Iris pigment epithelial cell (primary cell): ENCODE measurements around the gene GNAZ.
"Not testable (repeated sequence)": the region's sequence is repeated elsewhere in the genome, so short reads cannot be mapped to it uniquely, and the experiment has no call there.

Experiments
- DNase-seq: peaks from one replicate; pipeline ENCODE4 v3.0.0-alpha.2; 2011; ENCODE audit warnings: low read depth

The GNAZ gene

DNA sequence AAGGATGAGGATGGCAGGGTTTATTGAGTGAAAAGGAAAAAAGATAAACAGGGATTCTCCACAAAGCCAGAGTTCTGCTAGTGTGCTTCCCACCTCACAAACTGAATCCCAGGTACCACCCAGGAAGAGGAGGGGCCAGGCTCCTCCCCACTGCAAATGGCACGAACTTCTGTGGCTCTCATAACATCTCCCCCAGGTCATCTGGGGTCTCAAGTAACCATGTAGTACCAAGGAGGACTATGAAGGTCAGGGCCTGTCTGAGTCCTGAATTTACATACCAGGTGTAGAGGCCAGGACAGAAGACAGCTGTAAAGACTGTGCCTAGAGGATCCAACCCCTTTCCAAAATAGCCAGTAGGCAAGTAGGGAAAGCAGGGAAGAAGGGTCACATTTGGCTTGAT is 25.7 kb upstream of the GNAZ start:
- no peak for DNase-seq

DNA sequence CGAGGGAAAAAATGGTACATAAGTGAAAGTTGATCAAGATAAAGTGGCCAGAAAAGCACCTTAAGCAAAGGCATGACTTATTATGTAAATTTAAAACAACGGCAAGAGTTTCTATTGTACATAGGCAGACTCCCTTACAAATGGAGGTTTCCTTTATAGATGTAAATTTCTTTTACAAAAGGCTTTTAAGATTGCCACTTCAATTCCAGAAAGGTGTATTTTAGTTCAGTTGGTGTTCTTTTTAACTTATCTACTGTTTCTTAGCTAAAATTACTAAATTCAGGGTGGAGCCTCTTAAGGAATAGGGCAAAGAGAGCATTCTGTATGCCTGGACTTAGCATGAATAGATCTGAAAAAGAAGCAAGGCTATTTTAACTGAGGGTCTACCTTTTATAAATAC is 24.9 kb upstream of the GNAZ start:
- no peak for DNase-seq

- no peak for DNase-seq
Observed at GRCh38 chr22:23047265-23047664, 23.1 kb upstream of the GNAZ start.

DNA sequence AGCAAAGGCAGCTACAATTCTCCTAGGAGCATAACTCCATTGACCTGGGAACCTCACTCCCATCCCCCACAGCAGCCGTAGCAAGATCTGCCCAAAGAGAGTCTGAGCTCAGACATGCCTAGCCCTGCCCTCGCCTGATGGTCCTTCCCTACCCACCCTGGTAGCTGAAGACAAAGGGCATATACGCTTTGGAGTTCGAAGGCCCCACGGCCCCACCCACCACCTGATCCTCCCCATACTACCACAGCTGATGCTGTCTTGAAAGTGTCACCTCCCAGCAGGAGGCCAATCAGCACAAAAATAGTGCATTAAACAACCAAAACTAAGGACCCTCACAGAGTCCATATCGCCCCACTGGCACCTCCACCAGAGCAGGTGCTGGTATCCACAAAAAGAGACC is 22.6 kb upstream of the GNAZ start:
- no peak for DNase-seq

GRCh38 chr22:23050546-23050945 is 19.8 kb upstream of the GNAZ start:
- DNase-seq, result not testable (repeated sequence)

DNA sequence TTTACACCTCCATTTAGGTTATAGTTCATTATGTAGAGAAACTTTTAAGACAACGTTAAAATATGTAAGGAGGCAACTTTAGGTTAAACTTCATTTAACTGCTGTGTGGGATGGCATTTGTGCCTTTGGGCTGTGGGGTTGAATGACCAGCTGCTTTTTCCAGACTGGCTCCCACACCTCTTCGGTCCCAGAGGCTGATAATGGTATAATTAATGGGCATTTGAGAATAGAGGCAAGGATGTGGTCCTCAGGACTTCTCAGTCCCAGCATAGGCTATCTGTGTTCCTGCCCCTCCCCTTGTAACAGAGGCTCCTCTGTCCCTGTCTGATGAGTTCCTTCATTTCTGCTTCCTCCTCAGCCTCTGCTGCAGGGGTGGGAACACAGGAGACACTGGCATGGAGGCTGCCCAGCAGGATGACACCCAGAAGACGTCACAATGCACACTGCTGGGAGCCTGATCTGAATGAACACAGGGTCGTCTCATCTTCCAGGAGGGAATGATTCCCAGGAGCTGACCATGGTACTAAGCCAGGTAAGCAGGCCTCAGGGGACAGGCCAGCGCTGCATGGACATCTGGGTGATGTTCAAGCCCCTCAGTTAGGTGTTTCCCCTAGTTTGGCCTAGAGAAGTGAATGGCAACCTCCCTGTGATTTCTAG is 17.1 kb upstream of the GNAZ start:
- DNase-seq, result no peak

- DNase-seq, result no peak
Observed at GRCh38 chr22:23053912-23054530, 16.3 kb upstream of the GNAZ start.

- DNase-seq, result no peak
Observed at GRCh38 chr22:23054531-23055257, 15.6 kb upstream of the GNAZ start.

DNA sequence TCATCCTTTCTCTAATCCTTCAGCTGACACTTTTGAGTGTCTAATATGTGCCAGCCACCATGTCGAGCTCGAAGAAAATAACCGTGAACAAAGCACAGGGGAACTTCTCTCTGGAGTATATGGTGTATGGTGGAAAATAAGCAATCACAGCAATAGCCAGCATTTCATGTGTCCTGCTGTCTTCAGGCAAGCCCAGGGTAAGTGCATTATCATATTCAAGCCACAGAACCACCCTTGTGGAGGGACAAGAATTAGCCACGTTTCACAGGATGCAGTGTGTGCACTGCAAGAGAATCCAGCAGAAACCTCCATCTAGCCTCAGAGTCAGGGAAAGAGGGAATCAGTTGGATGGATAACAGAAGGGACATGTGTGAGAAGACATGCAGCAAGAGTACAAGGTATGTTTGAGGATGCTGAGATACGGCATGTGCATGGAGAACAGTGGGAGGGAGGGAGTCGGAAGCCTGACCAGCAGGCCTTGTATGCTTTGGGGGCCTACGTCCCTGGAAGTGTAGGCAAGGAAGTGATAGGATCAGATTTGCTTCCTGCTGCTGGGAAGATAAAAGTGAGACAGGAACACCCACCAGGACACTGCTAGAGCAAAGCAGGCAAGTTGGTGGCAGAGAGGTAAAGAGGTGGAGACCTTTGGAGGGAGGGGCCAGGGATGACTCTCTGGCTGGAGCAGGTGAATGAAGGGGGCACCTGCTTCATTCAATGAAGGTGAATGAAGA is 14.7 kb upstream of the GNAZ start:
- no peak for DNase-seq

DNA sequence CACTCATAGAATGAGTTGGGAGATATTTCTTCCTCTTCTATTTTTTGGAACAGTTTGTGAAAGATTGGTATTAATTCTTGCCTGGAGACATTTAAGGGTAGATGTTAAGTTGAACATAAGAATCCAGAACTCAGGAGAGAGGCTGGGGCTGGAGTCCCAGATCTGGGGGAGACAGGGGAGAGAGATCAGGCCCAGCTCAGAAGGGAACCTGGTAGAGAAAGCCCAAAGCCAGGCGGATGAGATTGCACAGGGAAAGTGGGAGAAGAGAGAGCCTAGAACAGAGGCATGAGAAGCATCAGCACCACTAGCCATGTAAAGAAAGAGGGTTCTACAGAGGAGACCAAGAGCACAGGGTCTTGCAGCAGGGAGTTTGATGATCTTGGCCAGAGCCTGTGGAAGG is 13.0 kb upstream of the GNAZ start:
- DNase-seq, result no peak

- no peak for DNase-seq
Observed at GRCh38 chr22:23058063-23058462, 12.3 kb upstream of the GNAZ start.

DNA sequence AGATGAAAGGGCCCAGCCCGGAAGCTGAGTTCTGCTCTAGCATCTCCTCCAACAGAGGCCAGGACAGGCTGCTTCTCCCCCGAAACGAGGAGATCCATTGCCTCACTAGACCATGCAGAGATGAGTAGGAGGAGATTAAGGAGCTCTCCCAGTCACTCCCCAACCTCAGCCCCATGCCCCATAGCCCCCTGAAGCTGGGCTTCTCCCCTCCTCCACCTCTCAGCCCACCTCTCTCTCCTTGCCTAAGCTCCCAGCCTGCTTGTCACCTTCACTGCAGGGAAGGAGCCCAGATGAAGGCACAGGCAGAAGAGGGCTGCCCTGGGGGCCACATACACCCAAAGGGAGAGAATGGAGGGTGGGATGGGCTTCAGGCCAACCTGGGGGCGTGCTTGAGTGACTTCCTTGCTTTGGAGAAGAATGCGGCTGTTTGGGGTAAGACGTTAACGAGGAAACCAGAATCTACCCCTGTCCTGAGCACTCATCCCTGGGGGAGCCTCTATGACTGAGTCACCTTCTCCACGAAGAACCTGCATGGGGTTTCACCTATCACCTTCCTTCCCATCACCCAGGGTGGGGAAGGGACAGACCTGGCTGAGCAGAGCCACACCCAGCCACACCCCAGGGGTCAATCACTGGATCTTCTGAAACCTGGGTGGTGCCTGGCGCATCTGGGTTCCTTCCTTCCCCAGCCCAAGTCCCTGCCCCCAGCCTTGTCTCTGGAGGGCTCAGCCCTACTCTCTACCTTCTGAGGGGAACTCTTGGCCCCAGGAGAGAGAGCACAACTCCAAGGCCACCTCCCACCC is 11.6 kb upstream of the GNAZ start:
- no peak for DNase-seq

DNA sequence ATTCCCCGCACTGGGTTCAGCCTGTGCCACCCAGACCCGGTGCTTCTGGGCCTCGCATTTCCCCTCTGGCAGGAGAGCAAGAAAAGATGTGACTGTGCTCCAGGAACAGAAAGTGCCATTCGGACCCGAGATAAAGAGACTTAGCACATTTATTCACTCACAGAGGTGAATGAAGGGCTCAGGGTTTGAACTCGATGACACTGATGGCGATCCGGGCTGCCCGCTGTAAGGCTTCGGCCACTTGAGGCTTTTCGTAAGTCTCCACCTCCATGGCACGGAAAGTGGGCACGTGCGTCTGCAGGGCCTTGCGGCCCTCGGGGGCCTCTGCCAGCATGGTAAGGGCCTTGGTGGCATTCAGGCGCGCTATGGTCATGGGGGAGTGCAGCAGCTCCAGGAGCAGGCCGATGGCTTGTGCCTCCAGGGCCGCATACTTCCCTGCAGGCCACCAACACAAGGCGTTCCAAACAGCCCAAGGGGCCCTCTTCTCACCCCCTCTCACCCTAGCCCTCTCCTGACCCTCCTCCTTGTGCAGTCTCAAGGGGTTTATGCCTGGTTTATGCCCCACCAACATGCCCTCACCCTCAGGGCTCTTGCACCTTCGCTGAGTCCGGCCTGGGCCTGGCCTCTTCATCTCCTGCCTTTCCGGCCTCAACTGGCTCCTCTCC is 10.9 kb upstream of the GNAZ start:
- no peak for DNase-seq

DNA sequence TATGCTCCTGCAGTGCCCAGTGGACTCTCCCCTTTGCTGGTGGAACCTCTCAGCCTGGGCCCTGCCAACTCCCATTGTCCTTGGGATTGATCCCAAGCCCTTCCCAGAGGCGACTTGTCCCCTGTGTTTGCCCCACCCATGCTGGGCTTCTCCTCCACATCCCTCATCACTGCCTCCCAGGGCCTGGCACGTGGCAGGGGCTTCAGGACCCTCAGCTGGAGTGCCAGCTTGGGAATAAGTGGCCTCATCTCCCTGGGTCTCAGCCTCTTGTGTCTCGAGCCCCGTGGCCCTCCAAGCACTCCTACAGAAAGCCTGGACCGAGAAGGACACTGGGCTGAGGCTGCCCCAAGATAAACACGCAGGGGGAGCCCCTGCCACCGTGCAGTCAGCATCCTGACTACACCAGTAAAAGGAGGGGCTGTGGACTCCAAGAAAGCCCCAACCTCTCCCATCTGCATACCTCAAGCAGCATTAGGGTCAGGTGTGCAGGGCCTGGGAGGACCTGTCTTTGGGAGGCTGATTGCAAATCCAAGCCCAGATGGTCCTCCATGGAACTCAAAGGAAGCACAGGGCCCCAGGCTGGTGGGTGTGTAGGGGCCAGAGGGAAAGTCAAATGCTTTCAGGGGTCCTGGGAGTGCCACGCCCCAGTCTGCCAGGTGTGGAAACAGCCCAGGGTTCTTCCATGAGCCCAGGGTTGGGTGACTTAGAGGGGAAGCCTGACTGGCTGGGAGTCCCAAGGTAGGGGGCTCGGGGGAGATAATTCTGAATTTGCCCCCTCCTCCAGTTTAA is 9.5 kb upstream of the GNAZ start:
- DNase-seq, result no peak

DNA sequence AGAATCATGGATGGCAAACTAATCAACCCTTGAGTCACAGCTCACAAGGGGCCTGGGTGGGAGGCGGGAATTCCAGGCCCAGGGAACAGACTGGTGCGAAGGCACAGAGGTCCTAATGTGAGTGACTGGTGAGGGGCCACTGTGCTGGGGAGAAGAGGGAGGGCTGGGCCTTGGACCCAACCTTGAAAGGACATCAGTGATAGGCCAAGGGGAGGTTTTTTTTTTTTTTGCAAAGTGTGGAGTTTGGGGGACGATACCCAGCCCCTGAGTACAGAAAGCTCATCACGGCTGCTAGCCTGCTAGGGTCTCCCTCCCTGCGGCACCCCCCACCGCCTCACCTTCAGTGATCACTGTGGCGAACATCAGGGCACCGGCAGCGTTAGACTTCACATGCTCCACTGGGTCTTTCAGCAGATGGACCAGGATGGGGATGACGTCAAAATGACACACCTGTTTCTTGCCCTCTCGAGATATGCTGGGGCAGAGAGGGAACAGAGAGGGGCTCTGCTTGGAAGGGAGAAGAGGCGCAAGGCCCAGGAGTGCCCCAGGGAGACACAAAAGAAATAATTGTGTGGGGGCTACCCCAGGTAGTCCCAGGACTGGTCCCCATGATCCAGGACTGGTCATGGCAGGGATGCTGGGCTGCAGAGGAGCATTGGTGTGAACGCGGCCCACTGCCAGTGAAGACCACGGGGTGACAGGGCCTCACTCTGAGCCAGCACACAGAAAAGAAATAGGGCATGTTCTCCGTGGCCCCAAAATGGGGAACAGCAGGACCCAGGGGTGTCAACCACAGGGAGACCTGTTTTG is 8.6 kb upstream of the GNAZ start:
- no peak for DNase-seq

GRCh38 chr22:23062616-23063538 is 7.4 kb upstream of the GNAZ start:
- DNase-seq, result no peak

- DNase-seq, result no peak
Observed at GRCh38 chr22:23063539-23064380, 6.6 kb upstream of the GNAZ start.
